Mesenchymal stem cell (in vitro differentiated cells and primary cell): Measurements from ENCODE around the gene CASP8AP2.
"Not testable (repeated sequence)": the region's sequence is repeated elsewhere in the genome, so short reads cannot be mapped to it uniquely, and the experiment has no call there.

Source experiments
- DNase-seq: peaks from one replicate; pipeline ENCODE4 v3.0.0-alpha.2; 2013
- H2AFZ ChIP-seq: one replicate; pipeline ENCODE4 v1.6.1; 2013; ENCODE audit warnings: low read depth, mild to moderate bottlenecking, control low read depth, inconsistent platforms, low read length, moderate library complexity
- H2AK5ac ChIP-seq: 2 replicates; pipeline ENCODE4 v1.6.1; 2013; ENCODE audit warnings: low read length, moderate library complexity, mild to moderate bottlenecking, inconsistent platforms; ENCODE audit not compliant: severe bottlenecking
- H2BK120ac ChIP-seq: one replicate; pipeline ENCODE4 v1.6.1; 2013; ENCODE audit warnings: low read depth, mild to moderate bottlenecking, inconsistent platforms, low read length, moderate library complexity
- H2BK12ac ChIP-seq, 2 experiments: one replicate each; pipeline ENCODE4 v1.6.1; 2013; ENCODE audit warnings: inconsistent platforms in 2 of 2, low read length in 2 of 2, mild to moderate bottlenecking in 2 of 2, moderate library complexity in 2 of 2, control low read depth in 1 of 2
- H2BK15ac ChIP-seq: one replicate; pipeline ENCODE4 v1.6.1; 2013; ENCODE audit warnings: mild to moderate bottlenecking, low read depth, inconsistent platforms; ENCODE audit not compliant: poor library complexity, severe bottlenecking
- H2BK5ac ChIP-seq: 2 replicates; pipeline ENCODE4 v1.6.1; 2013; ENCODE audit warnings: low read depth, mild to moderate bottlenecking, low read length, control low read depth, inconsistent platforms; ENCODE audit not compliant: poor library complexity, severe bottlenecking
- H3K14ac ChIP-seq, 2 experiments: one replicate each; pipeline ENCODE4 v1.6.1; 2013; ENCODE audit warnings: inconsistent platforms in 2 of 2, low read length in 2 of 2, control low read depth in 1 of 2, mild to moderate bottlenecking in 1 of 2, moderate library complexity in 1 of 2
- H3K18ac ChIP-seq, 2 experiments: one replicate each; pipeline ENCODE4 v1.6.1; 2013; ENCODE audit warnings: inconsistent platforms in 2 of 2, low read length in 2 of 2, control low read depth in 1 of 2, low read depth in 1 of 2, mild to moderate bottlenecking in 1 of 2
- H3K23ac ChIP-seq, 2 experiments: one replicate each; pipeline ENCODE4 v1.6.1; 2013; ENCODE audit warnings: inconsistent platforms in 2 of 2, low read length in 2 of 2, mild to moderate bottlenecking in 2 of 2, moderate library complexity in 2 of 2, control low read depth in 1 of 2
- H3K27ac ChIP-seq: 2 replicates; pipeline ENCODE4 v1.5.1; 2013; ENCODE audit warnings: mild to moderate bottlenecking, moderate library complexity, low read length, control low read depth, inconsistent platforms; ENCODE audit not compliant: poor library complexity, severe bottlenecking
- H3K27me3 ChIP-seq, 2 experiments: 2 replicates each; pipeline versions ENCODE4 v1.6.1 to v1.7.0; 2013; ENCODE audit warnings: low read length in 2 of 2, mild to moderate bottlenecking in 2 of 2, moderate library complexity in 2 of 2, control low read depth in 1 of 2, inconsistent platforms in 1 of 2; ENCODE audit not compliant: control insufficient read depth in 1 of 2, insufficient read depth in 1 of 2
- H3K36me3 ChIP-seq, 2 experiments: 2 replicates each; pipeline versions ENCODE4 v1.6.1 to v1.7.0; 2013; ENCODE audit warnings: low read length in 2 of 2, control low read depth in 1 of 2, inconsistent platforms in 1 of 2, low read depth in 1 of 2, mild to moderate bottlenecking in 1 of 2; ENCODE audit not compliant: insufficient read depth in 2 of 2, control insufficient read depth in 1 of 2
- H3K4ac ChIP-seq, 2 experiments: one replicate each; pipeline ENCODE4 v1.6.1; 2013; ENCODE audit warnings: inconsistent platforms in 2 of 2, low read length in 2 of 2, mild to moderate bottlenecking in 2 of 2, moderate library complexity in 2 of 2, control low read depth in 1 of 2, low read depth in 1 of 2
- H3K4me1 ChIP-seq: 2 replicates; pipeline ENCODE4 v1.6.1; 2013; ENCODE audit warnings: low read depth, low read length, control low read depth; ENCODE audit not compliant: control insufficient read depth, insufficient read depth
- H3K4me2 ChIP-seq: 2 replicates; pipeline ENCODE4 v1.6.1; 2013; ENCODE audit warnings: low read length, mild to moderate bottlenecking, inconsistent platforms; ENCODE audit not compliant: poor library complexity, severe bottlenecking
- H3K4me3 ChIP-seq, 2 experiments: 2 replicates each; pipeline versions ENCODE4 v1.5.1 to v1.7.0; 2013; ENCODE audit warnings: low read length in 2 of 2, mild to moderate bottlenecking in 2 of 2, control low read depth in 1 of 2, low read depth in 1 of 2; ENCODE audit not compliant: insufficient read depth in 1 of 2
- H3K79me1 ChIP-seq: replicated peaks from 2 replicates; pipeline ENCODE4 v1.6.1; 2013; ENCODE audit warnings: mild to moderate bottlenecking, control low read depth, low read length, inconsistent platforms; ENCODE audit not compliant: poor library complexity, severe bottlenecking
- H3K9ac ChIP-seq: 2 replicates; pipeline ENCODE4 v1.7.0; 2013; ENCODE audit warnings: mild to moderate bottlenecking, low read length, moderate library complexity
- H3K9me3 ChIP-seq: 2 replicates; pipeline ENCODE4 v1.7.0; 2013; ENCODE audit warnings: mild to moderate bottlenecking, low read length; ENCODE audit not compliant: control insufficient read depth
- H4K8ac ChIP-seq: one replicate; pipeline ENCODE4 v1.6.1; 2013; ENCODE audit warnings: inconsistent platforms, mild to moderate bottlenecking, low read length, moderate library complexity
- H4K91ac ChIP-seq: one replicate; pipeline ENCODE4 v1.6.1; 2013; ENCODE audit warnings: mild to moderate bottlenecking, low read length, inconsistent platforms
- WGBS: methylation state at CpG from one replicate; pipeline ENCODE4 v1.1.7; 2013; ENCODE audit warnings: mixed read lengths; 5-methylcytosine and 5-hydroxymethylcytosine counted together

The CASP8AP2 gene

DNA sequence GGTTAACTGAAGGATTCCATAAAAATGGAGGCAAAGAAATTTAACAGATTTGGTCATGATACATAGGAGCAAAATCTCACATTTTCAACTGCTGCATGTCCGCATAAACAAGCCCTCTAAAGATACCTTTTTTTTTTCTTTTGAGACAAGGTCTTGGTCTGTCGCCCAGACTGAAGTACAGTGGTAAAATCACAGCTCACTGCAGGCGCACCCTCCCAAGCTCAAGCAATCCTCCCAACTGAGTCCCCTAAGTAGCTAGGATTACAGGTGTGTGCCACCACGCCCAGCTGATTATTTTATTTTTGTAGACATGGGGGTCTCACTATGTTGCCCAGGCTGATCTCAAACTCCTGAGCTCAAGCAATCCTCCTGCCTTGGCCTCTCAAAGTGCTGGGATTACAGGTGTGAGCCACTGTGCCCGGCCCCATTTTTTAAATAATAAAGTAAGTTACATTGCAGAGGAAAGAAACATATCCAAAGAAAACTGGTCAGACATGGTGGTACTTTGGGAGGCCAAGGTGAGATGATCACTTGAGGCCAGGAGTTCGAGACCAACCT is 23.8 kb upstream of the CASP8AP2 start:
- WGBS = 96% methylated on average over 4 of the region's 6 CpGs
- H2AK5ac ChIP-seq = no peak overlapping the region
- H2BK12ac ChIP-seq = no peak overlapping the region
- no peaks in the 10 kb centered on the region for H3K9me3 ChIP-seq
- no peak overlapping the region for H3K27ac ChIP-seq
- no peak overlapping the region for H4K91ac ChIP-seq
- H3K36me3 ChIP-seq = peaks cover 0 to 19% of the 10 kb centered on the region in 2 experiments
- no peak overlapping the region for H3K18ac ChIP-seq
- H2AFZ ChIP-seq = no peak overlapping the region
- DNase-seq = no peak
- no peak overlapping the region for H3K4me3 ChIP-seq
- no peak overlapping the region for H3K23ac ChIP-seq
- no peak overlapping the region for H3K4me2 ChIP-seq
- no peaks in the 10 kb centered on the region for H3K27me3 ChIP-seq
- no peak overlapping the region for H3K9ac ChIP-seq
- H2BK15ac ChIP-seq = no peak overlapping the region
- H3K14ac ChIP-seq = no peak overlapping the region
- no peak overlapping the region for H3K4ac ChIP-seq
- H2BK5ac ChIP-seq = no peak overlapping the region
- H3K79me1 ChIP-seq = peaks cover 24% of the 10 kb centered on the region
- H3K4me1 ChIP-seq = no peaks in the 10 kb centered on the region
- no peak overlapping the region for H4K8ac ChIP-seq
- no peak overlapping the region for H2BK120ac ChIP-seq

DNA sequence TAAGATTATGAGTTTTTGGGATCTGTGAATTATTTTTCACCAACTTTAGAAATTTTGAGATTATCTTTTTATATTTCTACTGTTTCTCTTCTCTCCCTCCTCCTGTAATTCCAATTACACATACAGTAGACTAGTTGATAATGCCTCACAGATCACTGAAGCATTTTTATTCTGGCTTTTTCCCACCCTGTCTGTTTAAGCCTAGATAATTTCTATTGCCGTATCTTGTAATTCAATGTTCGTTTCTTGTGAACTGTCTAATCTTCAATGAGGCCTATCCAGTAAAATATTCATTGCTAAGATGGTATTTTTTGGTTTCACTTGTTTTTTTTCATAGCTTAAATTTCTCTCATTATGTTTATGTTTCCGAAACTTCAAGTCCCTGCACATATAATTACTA is 22.1 kb upstream of the CASP8AP2 start:
- Histone ChIP-seq H2BK5ac (no peak overlapping the region), H2BK120ac (no peak overlapping the region), H2AFZ (no peak overlapping the region), H3K27me3 (no peaks in the 10 kb centered on the region), H3K4me3 (no peak overlapping the region), H3K18ac (no peak overlapping the region), H2BK15ac (no peak overlapping the region), H3K4me1 (no peaks in the 10 kb centered on the region), H3K9me3 (no peaks in the 10 kb centered on the region), H3K4ac (no peak overlapping the region), H3K9ac (no peak overlapping the region), H2AK5ac (no peak overlapping the region), H4K8ac (no peak overlapping the region), H2BK12ac (no peak overlapping the region), H4K91ac (no peak overlapping the region), H3K14ac (no peak overlapping the region), H3K79me1 (peaks cover 22% of the 10 kb centered on the region), H3K36me3 (peaks cover 0 to 8% of the 10 kb centered on the region in 2 experiments), H3K23ac (no peak overlapping the region), H3K4me2 (no peak overlapping the region), H3K27ac (no peak overlapping the region)
- WGBS = 100% methylated on average over 3 of the region's 3 CpGs
- DNase-seq = no peak

DNA sequence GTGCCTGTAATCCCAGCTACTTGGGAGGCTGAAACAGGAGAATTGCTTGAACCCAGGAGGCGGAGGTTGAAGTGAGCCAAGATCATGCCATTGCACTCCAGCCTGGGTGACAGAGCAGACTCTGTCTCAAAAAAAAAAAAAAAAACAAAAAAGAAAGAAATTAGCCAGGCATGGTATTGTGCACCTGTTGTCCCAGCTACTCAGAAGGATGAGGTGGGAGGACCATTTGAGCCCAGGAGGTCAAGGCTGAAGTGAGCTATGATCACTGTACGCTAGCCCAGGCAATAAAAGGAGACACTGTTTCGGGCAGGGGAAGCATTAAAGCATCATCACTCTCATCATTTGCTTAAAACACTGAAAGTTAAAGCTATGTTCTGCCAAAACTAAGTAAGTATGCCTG is 16.3 kb upstream of the CASP8AP2 start:
- WGBS = 100% methylated on average over 1 of the region's 3 CpGs
- H3K4ac ChIP-seq, H4K8ac ChIP-seq, H2BK12ac ChIP-seq, H3K4me3 ChIP-seq, H3K9me3 ChIP-seq, H4K91ac ChIP-seq, H3K23ac ChIP-seq, H2AFZ ChIP-seq, H2AK5ac ChIP-seq, DNase-seq, H3K18ac ChIP-seq, H2BK5ac ChIP-seq, H3K27me3 ChIP-seq, H3K27ac ChIP-seq, H3K14ac ChIP-seq, H3K9ac ChIP-seq, H2BK15ac ChIP-seq, H3K4me2 ChIP-seq, H3K4me1 ChIP-seq, H3K36me3 ChIP-seq, H2BK120ac ChIP-seq: not testable (repeated sequence)
- H3K79me1 ChIP-seq = peaks cover 27% of the 10 kb centered on the region

DNA sequence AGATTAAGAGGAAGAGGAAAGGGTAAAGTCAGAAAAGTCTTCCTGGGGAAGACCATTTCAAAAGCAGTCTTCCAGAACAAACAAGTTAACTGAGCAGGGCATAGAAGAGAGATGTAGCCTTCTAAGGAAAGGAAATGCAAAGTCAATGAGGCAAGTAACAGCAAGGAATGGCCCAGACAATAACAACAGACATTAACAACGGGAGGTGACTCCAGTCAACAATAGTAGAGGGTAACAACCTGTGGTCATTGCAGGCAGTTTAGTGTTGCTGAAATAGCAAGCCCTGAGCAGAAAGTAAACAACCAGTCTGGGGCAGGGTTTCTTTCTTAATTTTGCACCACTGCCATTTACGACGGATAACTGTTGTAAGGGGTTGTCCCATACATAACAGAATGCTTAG is 12.2 kb upstream of the CASP8AP2 start:
- H3K14ac ChIP-seq = no peak overlapping the region
- 55% methylated on average over 3 of the region's 3 CpGs for WGBS
- no peak overlapping the region for H3K4ac ChIP-seq
- H3K27me3 ChIP-seq = no peaks in the 10 kb centered on the region
- peaks cover 0 to 7% of the 10 kb centered on the region in 2 experiments for H3K36me3 ChIP-seq
- no peak overlapping the region for H3K9ac ChIP-seq
- H3K23ac ChIP-seq = no peak overlapping the region
- no peak overlapping the region for H2BK12ac ChIP-seq
- H3K27ac ChIP-seq = no peak overlapping the region
- H3K9me3 ChIP-seq = no peaks in the 10 kb centered on the region
- peaks cover 18% of the 10 kb centered on the region for H3K79me1 ChIP-seq
- no peak for DNase-seq
- H2BK15ac ChIP-seq = no peak overlapping the region
- H4K8ac ChIP-seq = peak overlapping the region; percentile 3
- peaks cover 13% of the 10 kb centered on the region for H3K4me1 ChIP-seq
- no peak overlapping the region for H2BK5ac ChIP-seq
- no peak overlapping the region for H3K4me2 ChIP-seq
- H2AFZ ChIP-seq = no peak overlapping the region
- H2AK5ac ChIP-seq = no peak overlapping the region
- H2BK120ac ChIP-seq = no peak overlapping the region
- H3K18ac ChIP-seq = no peak overlapping the region
- peak overlapping the region in 1 of 2 experiments; percentile 95 for H3K4me3 ChIP-seq
- no peak overlapping the region for H4K91ac ChIP-seq
